WTC11 (cell line): Measurements from ENCODE around the gene MT2A. TPM values are rescaled to one million over a fixed set of nuclear protein-coding genes. Genes with fewer than 3 reads are reported as not detected.

Source experiments
- ATAC-seq: fragments of 200-7000 bp; cut with Tn5 transposase; 2 replicates; pipeline ENCODE4 v1.10.0; 2021; ENCODE audit warnings: mild to moderate bottlenecking, moderate library complexity
- CTCF ChIA-PET: fragments of 300-600 bp; sonication (Branson Sonifier 250); formaldehyde crosslinking; loops from one replicate; lab custom pipeline; 2021; ENCODE audit warnings: antibody characterized with exemption; lab: Charles Lee
- POLR2A ChIA-PET: fragments of 350-600 bp; sonication (Branson Sonifier 250); formaldehyde crosslinking; loops from one replicate; lab custom pipeline; 2021; ENCODE audit warnings: antibody characterized with exemption; lab: Charles Lee
- DNase-seq: peaks from one replicate; pipeline ENCODE4 v3.0.0; 2021; ENCODE audit warnings: low spot score
- H3K27ac Mint-ChIP-seq: 2 replicates; pipeline ENCODE4 v1.8.0; 2021; ENCODE audit warnings: mixed read lengths
- H3K27me3 Mint-ChIP-seq: 2 replicates; pipeline ENCODE4 v1.8.0; 2021; ENCODE audit warnings: low read depth, mild to moderate bottlenecking, moderate library complexity, mixed read lengths
- H3K36me3 Mint-ChIP-seq: 2 replicates; pipeline ENCODE4 v1.8.0; 2021; ENCODE audit warnings: mixed read lengths
- H3K4me1 Mint-ChIP-seq: 2 replicates; pipeline ENCODE4 v1.8.0; 2022; ENCODE audit warnings: mixed read lengths
- H3K4me3 Mint-ChIP-seq: 2 replicates; pipeline ENCODE4 v1.8.0; 2021; ENCODE audit warnings: mild to moderate bottlenecking, moderate library complexity, mixed read lengths
- H3K9me3 Mint-ChIP-seq: 2 replicates; pipeline ENCODE4 v1.8.0; 2021; ENCODE audit warnings: mixed read lengths
- CREB1 ChIP-seq: sonication (generic); formaldehyde crosslinking; IDR thresholded peaks from 2 replicates; pipeline ENCODE4 v1.8.0; 2023; ENCODE audit warnings: mild to moderate bottlenecking, missing genetic modification reagents
- E2F4 ChIP-seq: sonication (generic); formaldehyde crosslinking; IDR thresholded peaks from 2 replicates; pipeline ENCODE4 v1.8.1; 2022; ENCODE audit warnings: low read depth, mild to moderate bottlenecking, moderate library complexity, missing genetic modification reagents, borderline replicate concordance
- ESRRA ChIP-seq: sonication (generic); formaldehyde crosslinking; IDR thresholded peaks from 2 replicates; pipeline ENCODE4 v1.8.1; 2022; ENCODE audit warnings: mild to moderate bottlenecking, missing genetic modification reagents, borderline replicate concordance
- ETV6 ChIP-seq: sonication (generic); formaldehyde crosslinking; IDR thresholded peaks from 2 replicates; pipeline ENCODE4 v1.8.1; 2022; ENCODE audit warnings: mild to moderate bottlenecking, missing genetic modification reagents
- FOXJ3 ChIP-seq: sonication (generic); formaldehyde crosslinking; IDR thresholded peaks from 2 replicates; pipeline ENCODE4 v1.9.0; 2021; ENCODE audit warnings: missing genetic modification reagents, mild to moderate bottlenecking, borderline replicate concordance
- FOXP1 ChIP-seq: sonication (generic); formaldehyde crosslinking; IDR thresholded peaks from 2 replicates; pipeline ENCODE4 v1.8.0; 2022; ENCODE audit warnings: missing genetic modification reagents, mild to moderate bottlenecking, moderate library complexity, borderline replicate concordance
- GABPB1 ChIP-seq: sonication (generic); formaldehyde crosslinking; IDR thresholded peaks from 2 replicates; pipeline ENCODE4 v1.8.1; 2023; ENCODE audit warnings: mild to moderate bottlenecking, missing genetic modification reagents
- GTF2I ChIP-seq: fragments of 250-450 bp; sonication (Bioruptor Pico); conservative IDR thresholded peaks from 2 replicates; pipeline ENCODE4 v1.4.0; 2021; ENCODE audit warnings: mild to moderate bottlenecking
- JAZF1 ChIP-seq: fragments of 250-450 bp; sonication (Bioruptor Pico); IDR thresholded peaks from 2 replicates; pipeline ENCODE4 v1.9.0; 2021; ENCODE audit warnings: moderate library complexity, mild to moderate bottlenecking, inconsistent platforms
- KAT7 ChIP-seq: sonication (generic); formaldehyde crosslinking; IDR thresholded peaks from 2 replicates; pipeline ENCODE4 v1.8.1; 2023; ENCODE audit warnings: missing genetic modification reagents, mild to moderate bottlenecking, borderline replicate concordance
- MXD4 ChIP-seq: fragments of 250-450 bp; sonication (Bioruptor Pico); IDR thresholded peaks from 2 replicates; pipeline ENCODE4 v1.8.0; 2021; ENCODE audit warnings: mild to moderate bottlenecking, moderate library complexity, borderline replicate concordance
- MYBL2 ChIP-seq: sonication (generic); formaldehyde crosslinking; IDR thresholded peaks from 2 replicates; pipeline ENCODE4 v1.8.1; 2023; ENCODE audit warnings: mild to moderate bottlenecking, moderate library complexity, missing genetic modification reagents
- NFE2L1 ChIP-seq: sonication (generic); formaldehyde crosslinking; IDR thresholded peaks from 2 replicates; pipeline ENCODE4 v1.8.1; 2023; ENCODE audit warnings: missing genetic modification reagents
- NR2C2 ChIP-seq: sonication (generic); formaldehyde crosslinking; IDR thresholded peaks from 2 replicates; pipeline ENCODE4 v1.8.0; 2022; ENCODE audit warnings: mild to moderate bottlenecking, missing genetic modification reagents
- SP1 ChIP-seq: sonication (generic); formaldehyde crosslinking; conservative IDR thresholded peaks from 2 replicates; pipeline ENCODE4 v1.8.1; 2022; ENCODE audit warnings: missing genetic modification reagents
- ZBTB43 ChIP-seq: sonication (generic); formaldehyde crosslinking; IDR thresholded peaks from 2 replicates; pipeline ENCODE4 v1.8.1; 2023; ENCODE audit warnings: mild to moderate bottlenecking, missing genetic modification reagents
- ZNF138 ChIP-seq: sonication (generic); formaldehyde crosslinking; conservative IDR thresholded peaks from 2 replicates; pipeline ENCODE4 v1.8.1; 2022; ENCODE audit warnings: mild to moderate bottlenecking, moderate library complexity, missing genetic modification reagents
- ZNF219 ChIP-seq: sonication (generic); formaldehyde crosslinking; IDR thresholded peaks from 2 replicates; pipeline ENCODE4 v1.8.0; 2023; ENCODE audit warnings: missing genetic modification reagents, mild to moderate bottlenecking, borderline replicate concordance
- ZNF263 ChIP-seq: sonication (generic); formaldehyde crosslinking; IDR thresholded peaks from 2 replicates; pipeline ENCODE4 v1.8.1; 2022; ENCODE audit warnings: low read depth, mild to moderate bottlenecking, moderate library complexity, missing genetic modification reagents
- ZNF317 ChIP-seq: sonication (generic); formaldehyde crosslinking; IDR thresholded peaks from 2 replicates; pipeline ENCODE4 v1.8.1; 2023; ENCODE audit warnings: low read depth, mild to moderate bottlenecking, moderate library complexity, missing genetic modification reagents, borderline replicate concordance
- ZNF396 ChIP-seq: fragments of 250-450 bp; sonication (Bioruptor Pico); IDR thresholded peaks from 2 replicates; pipeline ENCODE4 v1.8.0; 2021; ENCODE audit warnings: mild to moderate bottlenecking, moderate library complexity, borderline replicate concordance
- ZNF425 ChIP-seq: fragments of 250-450 bp; sonication (Bioruptor Pico); conservative IDR thresholded peaks from 2 replicates; pipeline ENCODE4 v1.9.0; 2021; ENCODE audit warnings: mild to moderate bottlenecking
- ZNF671 ChIP-seq: fragments of 250-450 bp; sonication (Bioruptor Pico); IDR thresholded peaks from 2 replicates; pipeline ENCODE4 v1.8.0; 2021; ENCODE audit warnings: mild to moderate bottlenecking
- total RNA-seq: library from RNA; stranded (reverse); gene quantifications from 3 replicates; pipeline ENCODE4 v1.2.3, GENCODE V29; 2021
- TF ChIP-seq, protein P1 (sequence below): sonication (generic); formaldehyde crosslinking; IDR thresholded peaks from 2 replicates; pipeline ENCODE4 v1.8.0; 2022; ENCODE audit warnings: mild to moderate bottlenecking, missing genetic modification reagents

The MT2A gene
- total RNA-seq, 1 experiment from 2014 or later = 139 TPM

DNA sequence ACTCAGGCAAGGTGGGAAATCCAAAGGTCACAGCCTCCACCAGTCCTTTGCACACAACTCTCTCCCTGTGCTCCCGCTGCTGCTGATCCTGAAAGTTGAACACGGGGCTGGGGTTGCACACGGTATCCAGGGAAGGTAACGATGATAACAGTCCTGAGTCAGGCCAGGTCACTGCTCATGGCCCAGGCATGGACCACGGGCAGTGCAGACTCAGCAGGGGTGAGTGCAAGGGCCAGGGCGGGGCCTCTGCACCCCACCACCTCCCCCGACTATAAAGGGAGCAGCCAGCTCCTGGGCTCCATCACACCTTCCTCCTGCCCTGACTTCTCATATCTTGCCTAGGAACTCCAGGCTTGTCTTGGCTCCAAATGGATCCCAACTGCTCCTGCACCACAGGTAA is 43.2 kb downstream of the MT2A start, which contains the start of gene MT1B:
Gene MT1B, plus strand, starts transcription at position 301 of the 400 bp plus-strand sequence. Its CDS starts 68 bp downstream, at position 369.
- CTCF ChIA-PET = interaction anchor here (1.6 kb wide), 1 partner anchor 8 kb away, joined by 3 read pairs; no protein-coding TSS in a partner anchor

DNA sequence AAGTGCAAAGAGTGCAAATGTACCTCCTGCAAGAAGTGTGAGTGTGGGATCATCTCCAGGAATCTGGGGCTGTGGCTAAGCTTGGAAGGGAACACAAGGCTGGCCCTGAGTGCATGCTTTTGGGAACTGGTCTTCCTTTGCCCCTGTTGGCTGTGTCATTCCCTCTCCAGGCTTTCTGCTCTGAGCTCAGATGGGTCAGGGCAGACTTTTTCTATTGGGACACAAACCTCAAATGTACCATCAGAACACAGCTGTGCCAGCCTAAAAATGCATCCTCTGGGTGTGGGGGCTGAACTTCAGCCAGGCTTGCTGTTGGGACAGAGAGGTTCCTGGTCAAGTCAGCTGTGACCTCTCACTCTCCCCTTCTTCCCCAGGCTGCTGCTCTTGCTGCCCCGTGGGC is 44.2 kb downstream of the MT2A start:
- ChIA-PET CTCF (interaction anchor here (1.1 to 1.6 kb wide), 5 partner anchors 9 to 17 kb away, joined by 3 read pairs; partner anchors contain the start of genes MT1G and MT1H), POLR2A (no interaction called here)
- no peak for TF ChIP-seq ESRRA
- TF ChIP-seq KAT7 (CRISPR knock-in tag) = no peak
- no peak for TF ChIP-seq MXD4 (CRISPR knock-in tag)
- H3K4me3 Mint-ChIP-seq = no peak overlapping the region
- no peak for ATAC-seq
- no peaks in the 10 kb centered on the region for H3K9me3 Mint-ChIP-seq
- H3K27me3 Mint-ChIP-seq = peaks cover 87% of the 10 kb centered on the region
- no peak overlapping the region for H3K27ac Mint-ChIP-seq
- H3K4me1 Mint-ChIP-seq = peaks cover 4% of the 10 kb centered on the region
- DNase-seq = no peak
- H3K36me3 Mint-ChIP-seq = no peaks in the 10 kb centered on the region

More for the DNA sequence above, 43.2 kb downstream of the MT2A start, which contains the start of gene MT1B:
- ATAC-seq = no peak
- TF ChIP-seq ZNF317 = no peak
- no peak for TF ChIP-seq ETV6 (CRISPR knock-in tag)
- TF ChIP-seq ZNF671 (CRISPR knock-in tag) = no peak
- no peak for TF ChIP-seq ESRRA
- TF ChIP-seq JAZF1 (CRISPR knock-in tag) = no peak
- no peak for TF ChIP-seq FOXP1 (CRISPR knock-in tag)
- TF ChIP-seq FOXJ3 (CRISPR knock-in tag) = no peak
- TF ChIP-seq ZBTB43 (CRISPR knock-in tag) = no peak
- no peak for TF ChIP-seq SP1 (CRISPR knock-in tag)
- no peak for TF ChIP-seq GTF2I
- TF ChIP-seq ZNF396 (CRISPR knock-in tag) = no peak
- TF ChIP-seq, protein P1, sequence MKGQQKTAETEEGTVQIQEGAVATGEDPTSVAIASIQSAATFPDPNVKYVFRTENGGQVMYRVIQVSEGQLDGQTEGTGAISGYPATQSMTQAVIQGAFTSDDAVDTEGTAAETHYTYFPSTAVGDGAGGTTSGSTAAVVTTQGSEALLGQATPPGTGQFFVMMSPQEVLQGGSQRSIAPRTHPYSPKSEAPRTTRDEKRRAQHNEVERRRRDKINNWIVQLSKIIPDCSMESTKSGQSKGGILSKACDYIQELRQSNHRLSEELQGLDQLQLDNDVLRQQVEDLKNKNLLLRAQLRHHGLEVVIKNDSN (CRISPR knock-in tag) = no peak
- TF ChIP-seq ZNF263 (CRISPR knock-in tag) = no peak
- TF ChIP-seq, all 79 proteins: peak for 0
- H3K4me1 Mint-ChIP-seq = 0 out of 2 replicates have a peak, but pooled peaks cover 5% of the 10 kb centered on the region
- POLR2A ChIA-PET = no interaction called here
- H3K27ac Mint-ChIP-seq = no peak within 1 kb of the TSS
- H3K4me3 Mint-ChIP-seq = no peak within 1 kb of the TSS
- no peaks in the 10 kb centered on the region for H3K36me3 Mint-ChIP-seq
- no peaks in the 10 kb centered on the region for H3K9me3 Mint-ChIP-seq
- peaks cover 91% of the 10 kb centered on the region for H3K27me3 Mint-ChIP-seq
- DNase-seq = no peak

DNA sequence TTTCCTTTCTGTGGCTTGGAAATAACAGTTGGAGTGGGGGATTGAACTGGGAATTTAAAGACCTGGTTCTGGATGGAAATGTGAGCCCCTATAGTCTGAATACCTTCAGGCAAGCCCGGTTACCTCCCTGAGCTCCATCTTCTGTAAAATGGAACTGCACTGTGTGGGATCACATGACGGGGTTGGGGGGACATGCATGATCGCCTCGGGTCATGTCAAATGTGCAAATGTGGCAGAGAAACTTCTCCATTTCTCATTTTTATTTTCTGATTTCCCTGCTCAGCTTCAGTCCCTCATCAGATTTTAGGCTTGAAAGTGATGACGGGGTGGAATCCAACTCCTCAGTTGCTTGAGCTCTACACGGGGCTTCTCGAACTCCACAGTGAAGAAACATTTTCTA is 44.8 kb downstream of the MT2A start:
- DNase-seq = no peak
- no peak for ATAC-seq
- POLR2A ChIA-PET = interaction anchor here (0.6 to 1.3 kb wide), 3 partner anchors 27 to 50 kb away, joined by 3 read pairs; partner anchors contain the start of genes MT1E and MT2A
- Mint-ChIP-seq H3K4me1 (peaks cover 8% of the 10 kb centered on the region), H3K27me3 (peaks cover 85% of the 10 kb centered on the region), H3K27ac (no peak overlapping the region), H3K4me3 (no peak overlapping the region), H3K9me3 (no peaks in the 10 kb centered on the region), H3K36me3 (no peaks in the 10 kb centered on the region)
- TF ChIP-seq MYBL2 (CRISPR knock-in tag) (no peak), NR2C2 (CRISPR knock-in tag) (no peak), MXD4 (CRISPR knock-in tag) (no peak), E2F4 (no peak), GABPB1 (CRISPR knock-in tag) (no peak), NFE2L1 (CRISPR knock-in tag) (no peak), CREB1 (CRISPR knock-in tag) (no peak), ZNF425 (CRISPR knock-in tag) (no peak), ZNF219 (CRISPR knock-in tag) (no peak), ZNF138 (CRISPR knock-in tag) (no peak)
- CTCF ChIA-PET = interaction anchor here (0.6 to 1.6 kb wide), 8 partner anchors 9 to 49 kb away, joined by 3 to 5 read pairs (median 3); partner anchors contain the start of genes MT1G and MT1H
